GM19463 (cell line): ENCODE measurements around the gene CDYL.
A peak's percentile ranks its signal among the peaks of the same experiment; 100 is the strongest.

Experiments used
- ATAC-seq: cut with Tn5 transposase; IDR thresholded peaks from one replicate; pipeline ENCODE4 v1.9.1; 2021; ENCODE audit warnings: mild to moderate bottlenecking, moderate library complexity; ENCODE audit not compliant: unreplicated experiment

The CDYL gene

GRCh38 chr6:4872841-4873240, 96.6 kb downstream of the CDYL start:
- ATAC-seq, result no peak

- ATAC-seq, result no peak
Measured at GRCh38 chr6:4873928-4874327, 97.7 kb downstream of the CDYL start.

DNA sequence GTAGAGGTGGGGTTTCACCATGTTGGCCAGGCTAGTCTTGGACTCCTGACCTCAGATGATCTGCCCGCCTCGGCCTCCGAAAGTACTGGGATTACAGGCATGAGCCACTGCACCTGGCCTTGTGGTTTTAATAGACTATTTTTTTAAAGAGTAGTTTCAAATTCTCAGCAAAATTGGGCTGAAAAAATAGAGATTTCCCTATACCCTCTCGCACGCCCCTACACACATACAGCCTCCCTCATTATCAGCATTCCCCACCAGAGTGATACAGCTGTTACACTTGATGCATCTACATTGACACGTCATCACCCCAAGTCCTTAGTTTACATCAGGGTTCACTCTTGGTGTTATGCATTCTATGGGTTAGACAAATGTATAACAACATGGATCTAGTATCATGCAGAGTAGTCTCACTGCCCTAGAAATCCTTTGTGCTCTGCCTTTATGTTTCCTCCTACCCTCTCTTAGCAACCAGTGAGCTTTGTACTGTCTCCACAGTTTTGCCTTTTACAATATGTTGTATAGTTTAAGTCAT, 103.6 kb downstream of the CDYL start:
- ATAC-seq, result peak; percentile 92

- ATAC-seq, result no peak
Measured at GRCh38 chr6:4880363-4880762, 104.2 kb downstream of the CDYL start.

- no peak for ATAC-seq
Measured at GRCh38 chr6:4883298-4883697, 107.1 kb downstream of the CDYL start.

GRCh38 chr6:4884646-4885340, 108.6 kb downstream of the CDYL start:
- no peak for ATAC-seq

DNA sequence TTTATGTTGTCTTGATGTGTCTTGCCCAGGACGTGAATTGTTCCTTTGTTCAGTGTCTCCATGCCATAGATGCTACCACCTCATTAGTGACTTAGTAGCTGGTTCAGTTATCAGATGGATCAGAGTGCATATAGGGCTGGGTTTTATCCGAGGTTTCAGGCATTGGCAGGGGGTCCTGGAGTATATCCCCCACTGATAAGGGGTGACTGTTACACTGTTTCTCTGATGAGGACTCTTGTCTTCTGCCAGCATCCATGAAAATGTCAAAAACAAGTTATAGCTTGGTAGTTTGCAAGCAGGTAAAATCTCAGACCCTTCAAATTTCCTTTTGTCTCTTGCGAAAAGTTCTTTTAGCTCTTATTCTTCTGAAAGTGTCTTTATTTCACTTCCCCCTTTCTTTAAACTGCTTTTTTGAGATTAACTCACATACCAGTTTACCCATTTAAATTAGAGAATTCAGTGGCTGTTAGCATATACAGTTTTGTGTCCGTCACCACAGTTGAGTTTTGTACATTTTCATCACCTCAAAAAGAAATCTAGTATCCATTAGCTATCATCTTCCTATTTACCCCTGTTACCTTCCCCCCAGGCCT, 109.2 kb downstream of the CDYL start:
- ATAC-seq, result no peak

DNA sequence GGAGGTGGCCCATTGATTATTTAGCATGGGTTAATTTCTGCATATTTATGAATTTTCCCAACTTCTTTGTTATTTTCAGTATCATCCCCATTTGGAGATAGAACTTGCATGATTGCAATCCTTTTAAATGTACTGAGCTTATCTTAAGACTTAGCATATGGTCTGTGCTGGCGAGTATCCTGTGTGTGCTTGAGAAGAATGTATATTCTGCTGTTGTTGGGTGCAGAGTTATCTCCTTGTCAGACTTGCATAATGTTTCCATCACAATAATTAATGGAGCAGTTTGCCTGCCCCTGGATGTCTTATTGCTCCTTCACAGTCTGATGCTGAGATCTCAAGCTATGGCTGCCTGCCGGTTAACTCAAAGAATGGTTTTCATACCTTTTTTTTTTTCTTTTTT, 112.6 kb downstream of the CDYL start:
- no peak for ATAC-seq

DNA sequence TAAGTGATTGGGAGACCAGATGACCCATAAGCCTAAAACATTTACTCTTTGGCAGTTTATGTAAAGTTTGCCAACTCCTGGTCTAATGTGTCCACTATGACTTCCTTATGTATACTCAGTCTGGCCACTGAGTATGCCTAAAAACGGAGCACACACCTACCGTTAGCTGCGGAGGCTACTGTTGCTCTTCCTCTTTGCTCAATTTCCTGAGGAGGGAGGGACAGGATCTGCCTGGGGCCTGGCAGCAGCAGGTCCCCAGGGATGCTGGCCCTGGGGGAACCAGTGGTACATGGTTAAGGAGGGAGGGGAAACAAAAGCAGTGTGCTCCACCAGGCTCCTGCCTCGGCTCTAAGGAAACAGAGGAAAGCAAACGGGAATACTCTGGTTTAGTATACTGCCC, 113.5 kb downstream of the CDYL start:
- no peak for ATAC-seq

- no peak for ATAC-seq
Measured at GRCh38 chr6:4890191-4890590, 114.0 kb downstream of the CDYL start.

GRCh38 chr6:4890627-4891026, 114.4 kb downstream of the CDYL start:
- ATAC-seq, result no peak

- ATAC-seq, result no peak
Measured at GRCh38 chr6:4891141-4891540, 114.9 kb downstream of the CDYL start.

GRCh38 chr6:4892785-4893485, 116.7 kb downstream of the CDYL start:
- ATAC-seq, result no peak

DNA sequence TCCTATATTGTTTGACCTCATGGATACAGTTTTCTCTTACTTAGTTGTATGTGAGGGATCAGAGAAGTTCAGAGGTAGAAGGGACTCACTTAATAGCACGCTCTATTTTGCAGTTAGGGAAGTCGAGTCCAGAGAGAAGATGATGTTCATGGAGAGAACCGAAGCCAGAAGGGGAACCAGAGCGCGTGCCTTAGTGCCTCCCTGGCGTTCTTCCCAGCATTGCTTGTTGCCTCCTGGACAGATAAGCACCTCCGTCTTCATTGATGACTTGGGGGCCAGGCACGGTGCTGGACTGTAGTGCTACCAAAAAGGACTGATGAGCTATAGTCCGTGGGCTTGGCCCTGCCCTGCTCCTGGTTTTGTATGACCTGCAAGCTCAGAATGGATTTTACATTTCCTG, 117.8 kb downstream of the CDYL start:
- no peak for ATAC-seq

GRCh38 chr6:4895971-4896370, 119.8 kb downstream of the CDYL start:
- no peak for ATAC-seq

DNA sequence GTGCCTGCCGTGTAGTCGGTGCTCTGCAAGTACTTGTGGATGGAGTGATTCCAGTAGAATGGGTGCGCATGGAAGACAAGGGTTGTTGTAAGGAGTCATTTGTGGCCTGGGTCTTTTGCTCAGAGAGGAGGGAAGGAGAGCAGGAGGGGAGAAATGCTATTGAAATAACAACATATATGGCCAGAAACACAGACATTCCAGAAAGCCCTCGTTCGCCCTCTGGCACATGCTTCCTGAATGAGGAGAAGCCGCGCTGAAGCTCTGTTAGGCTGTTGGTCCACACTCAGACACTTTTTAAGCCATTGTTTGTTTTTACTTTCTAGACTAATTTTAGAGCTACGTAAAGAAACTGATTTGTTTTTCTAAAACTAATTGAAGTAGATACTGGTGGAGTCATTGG, 120.2 kb downstream of the CDYL start:
- no peak for ATAC-seq

GRCh38 chr6:4899249-4900034, 123.2 kb downstream of the CDYL start:
- no peak for ATAC-seq

GRCh38 chr6:4901386-4902061, 125.3 kb downstream of the CDYL start:
- ATAC-seq, result peak; percentile 76

DNA sequence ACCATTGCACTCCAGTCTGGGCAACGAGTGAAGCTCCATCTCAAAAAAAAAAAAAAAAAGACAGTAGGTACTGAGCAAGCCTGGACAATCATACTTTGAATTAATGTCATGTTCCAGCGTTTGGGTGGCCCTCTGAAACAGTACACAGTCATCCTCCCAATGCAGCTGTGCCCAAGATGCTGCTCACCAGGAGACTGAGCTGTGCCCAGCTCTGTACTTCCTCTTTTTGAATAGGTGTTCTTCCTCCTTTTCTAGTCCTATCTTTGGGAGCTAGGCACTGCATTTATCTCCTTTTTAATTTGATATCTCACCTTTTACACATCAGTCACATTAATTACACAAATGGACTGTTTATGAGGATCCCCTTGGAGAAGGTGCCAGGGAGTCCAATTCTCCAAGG, 126.2 kb downstream of the CDYL start:
- peak; percentile 32 for ATAC-seq

GRCh38 chr6:4903121-4903520, 126.9 kb downstream of the CDYL start:
- ATAC-seq, result no peak
